Measurements from ENCODE around the gene E2F2.

The E2F2 gene

DNA sequence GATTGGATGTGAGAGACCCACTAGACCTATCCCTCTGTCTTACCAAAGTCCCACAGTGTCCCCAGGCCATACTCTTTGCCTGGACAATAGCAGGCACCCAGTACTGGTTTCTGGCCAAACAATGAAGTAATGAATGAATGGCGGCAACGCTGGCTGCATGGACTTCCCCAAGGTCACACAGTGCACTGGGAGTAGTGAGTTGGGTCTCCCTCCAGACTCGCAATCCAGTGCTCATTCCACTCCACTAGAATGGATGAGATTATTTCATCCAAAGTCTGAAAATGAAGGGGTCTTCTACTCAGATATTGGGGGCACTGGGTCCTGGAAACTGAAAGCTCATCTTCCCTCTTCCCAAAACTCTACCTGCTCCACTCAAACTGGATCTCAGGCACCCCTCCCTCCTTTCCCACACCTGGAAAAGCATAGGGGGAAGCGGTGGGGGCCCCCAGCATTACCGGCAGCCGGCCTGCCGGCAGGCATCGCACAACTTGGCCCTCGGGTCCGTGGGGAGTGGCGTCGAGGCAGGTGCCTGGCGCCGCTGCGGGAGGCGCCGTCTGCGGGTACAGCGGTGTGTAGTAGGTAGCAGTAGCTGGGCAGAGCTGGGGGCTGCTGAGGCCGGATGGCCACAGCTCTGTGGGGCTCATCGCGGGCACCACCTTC, 816 bp downstream of the E2F2 start:
- no peak for TF ChIP-seq REST (IDR thresholded peaks at IDR 0.05; ENCODE audit: insufficient read depth in 1 of 2, low read depth in 2 of 2, low read length in 2 of 2)
- TF ChIP-seq SIN3A (IDR thresholded peaks at IDR 0.05; ENCODE audit: borderline replicate concordance, insufficient read depth, low read length) = no peak; the same call in 1 of the 2 replicates
- TF ChIP-seq POLR2AphosphoS5 (IDR thresholded peaks at IDR 0.05; ENCODE audit: low read depth, low read length) = no peak
- TF ChIP-seq FOXP2 (optimal IDR thresholded peaks at IDR 0.05; ENCODE audit: borderline replicate concordance, extremely low read depth, extremely low read length, insufficient read depth) = no peak
- no peak for TF ChIP-seq TAF1 (IDR thresholded peaks at IDR 0.05; ENCODE audit: borderline replicate concordance, insufficient read depth, low read length)

GRCh38 chr1:23529146-23530086, 1.6 kb downstream of the E2F2 start:
- TF ChIP-seq FOXP2 (optimal IDR thresholded peaks at IDR 0.05; ENCODE audit: borderline replicate concordance, extremely low read depth, extremely low read length, insufficient read depth) = no peak
- no peak for TF ChIP-seq POLR2AphosphoS5 (IDR thresholded peaks at IDR 0.05; ENCODE audit: low read depth, low read length)
- no peak for TF ChIP-seq SIN3A (IDR thresholded peaks at IDR 0.05; ENCODE audit: borderline replicate concordance, insufficient read depth, low read length)
- no peak for TF ChIP-seq TAF1 (IDR thresholded peaks at IDR 0.05; ENCODE audit: borderline replicate concordance, insufficient read depth, low read length)
- no peak for TF ChIP-seq REST (IDR thresholded peaks at IDR 0.05; ENCODE audit: insufficient read depth in 1 of 2, low read depth in 2 of 2, low read length in 2 of 2)

DNA sequence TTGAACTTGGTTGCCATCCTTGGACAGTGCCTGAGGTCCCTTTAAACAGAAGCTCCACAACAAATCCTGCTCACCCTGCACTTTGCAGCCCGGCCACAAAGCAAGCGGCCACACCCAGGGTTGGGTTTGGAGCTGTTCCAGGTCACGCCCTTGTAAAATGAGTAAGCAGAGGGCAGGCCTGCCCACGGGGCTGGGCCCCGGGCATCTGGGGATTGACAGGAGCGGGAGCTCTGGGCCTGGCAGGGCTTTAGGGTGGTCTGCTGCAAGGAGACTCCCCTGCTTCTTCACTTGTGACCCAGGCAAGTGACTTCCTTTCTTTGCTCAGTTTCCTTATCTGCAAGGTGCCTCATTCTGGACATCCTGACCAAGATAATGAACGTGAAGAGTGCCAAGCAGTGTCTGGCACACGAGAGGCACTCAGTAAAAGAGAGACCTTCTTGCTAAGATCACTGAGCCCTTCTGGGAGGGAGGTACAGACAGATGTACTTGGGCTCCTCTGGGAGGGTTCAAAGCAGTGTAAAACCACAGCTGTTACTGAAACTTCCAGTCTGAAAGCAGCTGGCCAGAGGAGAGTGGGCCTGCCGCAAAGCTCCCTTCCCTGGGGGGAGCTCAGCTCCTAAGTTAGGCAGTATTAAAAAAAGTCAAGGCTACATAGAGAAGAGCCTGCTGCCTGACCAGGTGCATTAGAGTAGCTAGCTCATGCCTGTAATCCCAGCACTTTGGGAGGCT, 2.6 kb downstream of the E2F2 start:
- TF ChIP-seq POLR2AphosphoS5 (IDR thresholded peaks at IDR 0.05; ENCODE audit: low read depth, low read length) (peak; percentile 48; the same call in 1 of the 2 replicates), SIN3A (IDR thresholded peaks at IDR 0.05; ENCODE audit: borderline replicate concordance, insufficient read depth, low read length) (no peak; the same call in 1 of the 2 replicates)

DNA sequence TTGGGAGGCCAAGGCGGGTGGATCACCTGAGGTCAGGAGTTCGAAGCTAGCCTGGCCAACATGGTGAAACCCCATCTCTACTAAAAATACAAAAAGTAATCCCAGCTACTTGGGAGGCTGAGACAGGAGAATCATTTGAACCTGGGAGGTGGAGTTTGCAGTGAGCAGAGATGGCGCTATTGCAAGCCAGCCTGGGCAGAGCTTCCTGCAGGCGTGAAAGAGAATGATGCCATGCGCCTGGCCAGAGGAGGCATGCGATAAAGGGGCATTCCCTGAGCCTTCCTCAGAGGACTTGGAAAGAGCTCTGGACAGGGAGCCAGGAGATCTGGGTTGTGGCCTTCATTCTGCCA, 3.2 kb downstream of the E2F2 start:
- no peak for TF ChIP-seq SIN3A (IDR thresholded peaks at IDR 0.05; ENCODE audit: borderline replicate concordance, insufficient read depth, low read length)
- no peak for TF ChIP-seq REST (IDR thresholded peaks at IDR 0.05; ENCODE audit: insufficient read depth in 1 of 2, low read depth in 2 of 2, low read length in 2 of 2)
- no peak for TF ChIP-seq TAF1 (IDR thresholded peaks at IDR 0.05; ENCODE audit: borderline replicate concordance, insufficient read depth, low read length)
- TF ChIP-seq POLR2AphosphoS5 (IDR thresholded peaks at IDR 0.05; ENCODE audit: low read depth, low read length) = no peak
- TF ChIP-seq FOXP2 (optimal IDR thresholded peaks at IDR 0.05; ENCODE audit: borderline replicate concordance, extremely low read depth, extremely low read length, insufficient read depth) = no peak

- TF ChIP-seq POLR2AphosphoS5 (IDR thresholded peaks at IDR 0.05; ENCODE audit: low read depth, low read length) = no peak
- TF ChIP-seq REST (IDR thresholded peaks at IDR 0.05; ENCODE audit: insufficient read depth in 1 of 2, low read depth in 2 of 2, low read length in 2 of 2) = no peak
- no peak for TF ChIP-seq FOXP2 (optimal IDR thresholded peaks at IDR 0.05; ENCODE audit: borderline replicate concordance, extremely low read depth, extremely low read length, insufficient read depth)
- no peak for TF ChIP-seq TAF1 (IDR thresholded peaks at IDR 0.05; ENCODE audit: borderline replicate concordance, insufficient read depth, low read length)
- TF ChIP-seq SIN3A (IDR thresholded peaks at IDR 0.05; ENCODE audit: borderline replicate concordance, insufficient read depth, low read length) = no peak
These were observed 3.7 kb downstream of the E2F2 start for GRCh38 chr1:23527366-23527765.
